ENCODE results near the gene LDAH. TPM values are rescaled to one million over a fixed set of nuclear protein-coding genes. Genes with fewer than 3 reads are reported as not detected.

LDAH gene
- total and polyA plus RNA-seq, 2 donors (not counting 1 experiment from before 2014, with no cell fraction given) = 9.0 to 31.3 TPM

DNA sequence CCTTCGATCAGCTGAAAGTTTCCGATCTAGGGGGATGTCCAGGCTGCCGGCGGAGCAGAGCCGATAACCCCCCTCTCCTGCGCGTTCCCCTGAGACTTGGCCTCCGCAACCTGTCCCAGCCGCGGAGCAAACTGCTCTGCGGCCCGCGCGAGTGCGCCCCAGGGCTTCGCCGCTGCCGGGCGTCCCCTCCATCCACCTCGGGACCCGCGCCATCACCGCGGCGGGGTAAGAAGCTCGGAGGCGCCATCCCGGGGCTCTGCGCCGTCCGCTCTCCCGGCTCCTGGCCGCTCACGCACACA is 156.9 kb downstream of the LDAH start:
- Mint-ChIP-seq H3K4me1 (peaks cover 37% of the 10 kb centered on the region), H3K27me3 (peaks cover 14% of the 10 kb centered on the region), H3K9me3 (ENCODE audit: insufficient read depth) (no peaks in the 10 kb centered on the region), H3K4me3 (peak overlapping the region; percentile 95), H3K27ac (peak overlapping the region; percentile 94)
- ATAC-seq (ENCODE audit: low read depth) (peak; percentile 7), DNase-seq (peak; percentile 82)
- H3K36me3 ChIP-seq (replicated peaks in 1 of 2; ENCODE audit: control extremely low read depth in 1 of 2, control insufficient read depth in 1 of 2, extremely low read depth in 1 of 2, insufficient read depth in 2 of 2, low read length in 1 of 2) = peaks cover 0 to 2% of the 10 kb centered on the region in 2 experiments
- peak overlapping the region in 4 of 5 experiments; percentile 54 to 80 (median 62) for H3K4me3 ChIP-seq (ENCODE audit: control extremely low read depth in 1 of 5, extremely low read depth in 1 of 5, insufficient read depth in 1 of 5, low read depth in 2 of 5, low read length in 4 of 5)
- intact Hi-C loops (cut with micrococcal nuclease) = loop anchor here (1.0 kb wide), 2 partner anchors 10 to 15 kb away; partner anchors contain the start of gene HS1BP3
- H3K9ac ChIP-seq (ENCODE audit: low read length) = peak overlapping the region; percentile 84
- H3K9me3 ChIP-seq (ENCODE audit: control extremely low read depth in 1 of 3, control insufficient read depth in 2 of 3, insufficient read depth in 1 of 3, low read length in 2 of 3) = peaks cover 0 to 24% (median 0%) of the 10 kb centered on the region in 3 donors
- ChIA-PET CTCF (interaction anchor here (0.8 to 8.9 kb wide), 14 partner anchors 11 to 299 kb away, joined by 3 to 139 read pairs (median 5); partner anchors contain the start of genes HS1BP3, LDAH and RHOB), POLR2A (interaction anchor here (1.4 to 3.3 kb wide), 5 partner anchors 10 to 219 kb away, joined by 4 to 74 read pairs (median 11); partner anchors contain the start of genes HS1BP3, LDAH and RHOB)
- H3K27me3 ChIP-seq (replicated peaks in 1 of 4; ENCODE audit: control extremely low read depth in 1 of 4, control insufficient read depth in 3 of 4, insufficient read depth in 4 of 4, low read length in 3 of 4) = peaks cover 0 to 85% (median 23%) of the 10 kb centered on the region in 4 experiments
- TF ChIP-seq CTCF (IDR thresholded peaks at IDR 0.05) (no peak), EZH2 (IDR thresholded peaks at IDR 0.05; ENCODE audit: borderline replicate concordance, insufficient read depth, low read depth, low read length, poor library complexity, severe bottlenecking) (no peak)
- no peaks in the 10 kb centered on the region for H4K20me1 ChIP-seq (ENCODE audit: control insufficient read depth, insufficient read depth, low read length, poor library complexity, severe bottlenecking)
- peak overlapping the region; percentile 99 for H3K4me2 ChIP-seq (replicated peaks; ENCODE audit: low read depth, low read length, poor library complexity, severe bottlenecking)
- H2AFZ ChIP-seq (ENCODE audit: insufficient read depth, low read depth, low read length, poor library complexity, severe bottlenecking) = peak overlapping the region; percentile 93
- peak overlapping the region; percentile 47 to 61 for H3K27ac ChIP-seq (ENCODE audit: low read length in 2 of 2)
- 2% methylated on average over 34 of the region's 34 CpGs for WGBS (ENCODE audit: insufficient coverage)
- peaks cover 3% of the 10 kb centered on the region for H3K79me2 ChIP-seq (ENCODE audit: control insufficient read depth, insufficient read depth, low read length)
- peaks cover 34 to 61% of the 10 kb centered on the region in 2 donors for H3K4me1 ChIP-seq (ENCODE audit: control insufficient read depth in 2 of 2, insufficient read depth in 2 of 2, low read length in 2 of 2)
